Large intestine (tissue), 3 donors: ENCODE results near the gene ADRA2B. TPM values are rescaled to one million over a fixed set of nuclear protein-coding genes. Genes with fewer than 3 reads are reported as not detected.

Source experiments
- DNase-seq, 2 donors: peaks; one replicate each; pipeline versions ENCODE4 v3.0.0 to v3.0.0-alpha.2; 2013
- H3K27ac ChIP-seq: one replicate; pipeline ENCODE4 v1.5.1; 2013; ENCODE audit warnings: low read length
- H3K27me3 ChIP-seq: 2 replicates; pipeline ENCODE4 v1.6.1; 2013; ENCODE audit warnings: low read length; ENCODE audit not compliant: control insufficient read depth, insufficient read depth
- H3K36me3 ChIP-seq: 2 replicates; pipeline ENCODE4 v1.6.1; 2013; ENCODE audit warnings: low read length; ENCODE audit not compliant: control insufficient read depth, insufficient read depth
- H3K4me1 ChIP-seq: one replicate; pipeline ENCODE4 v1.6.1; 2013; ENCODE audit warnings: low read length; ENCODE audit not compliant: control insufficient read depth, insufficient read depth
- H3K4me3 ChIP-seq: one replicate; pipeline ENCODE4 v1.5.1; 2013; ENCODE audit warnings: low read length
- H3K9me3 ChIP-seq: one replicate; pipeline ENCODE4 v1.6.1; 2013; ENCODE audit warnings: mild to moderate bottlenecking, low read depth, low read length, moderate library complexity; ENCODE audit not compliant: control insufficient read depth
- WGBS: methylation state at CpG from one replicate; pipeline ENCODE4 v1.1.5; 2013; ENCODE audit warnings: low lambda C conversion rate; ENCODE audit not compliant: insufficient coverage; 5-methylcytosine and 5-hydroxymethylcytosine counted together
- polyA plus RNA-seq: library from polyadenylated mRNA; unstranded; fragments of 120-200 nt; gene quantifications from one replicate; pipeline ENCODE4 v1.2.1, GENCODE V29; 2013

ADRA2B gene
- polyA plus RNA-seq, 1 donor: 0.84 TPM

DNA sequence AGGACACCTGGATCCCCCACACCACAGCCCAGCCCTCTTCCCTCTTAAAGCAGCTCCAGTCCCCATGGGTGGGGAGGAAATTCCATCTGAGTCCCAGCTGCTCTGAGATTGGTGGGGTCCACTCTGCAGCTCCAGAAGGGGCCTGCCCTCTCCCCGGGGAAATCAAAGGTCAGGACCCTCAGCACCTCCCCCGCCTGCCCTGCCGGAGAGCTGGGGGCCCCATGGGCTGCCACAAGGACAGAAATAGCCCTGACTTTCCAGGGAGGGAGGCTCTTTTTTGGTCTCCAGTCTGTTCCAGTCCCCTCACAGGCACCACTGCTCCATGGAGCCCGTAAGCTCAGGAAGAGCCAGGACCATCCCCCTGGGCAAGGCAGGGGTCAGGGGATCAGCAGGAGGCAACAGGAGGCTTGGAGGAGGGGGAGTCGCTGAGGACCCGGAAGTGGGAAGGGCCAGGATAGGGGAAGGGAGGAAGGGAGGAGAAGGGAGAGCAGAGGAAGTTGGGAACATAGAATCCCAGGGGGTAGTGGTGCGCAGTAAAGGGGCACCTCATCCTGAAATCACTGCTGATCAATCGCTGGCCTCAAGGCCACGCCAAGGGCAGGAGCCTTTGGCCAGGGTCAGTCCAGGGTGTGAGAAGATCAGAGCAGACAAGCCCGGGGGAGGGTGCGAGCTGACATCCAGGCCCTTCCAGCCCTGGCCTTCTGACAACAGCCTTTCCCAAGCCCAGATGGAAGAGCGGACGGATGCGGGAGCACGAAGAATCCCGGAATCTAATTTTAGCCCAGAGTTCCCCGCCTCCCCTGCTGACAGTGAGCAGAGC lies 7.6 kb downstream of the ADRA2B start:
- peaks cover 10% of the 10 kb centered on the region for H3K9me3 ChIP-seq

GRCh38 chr2:96108151-96108540 lies 8.2 kb downstream of the ADRA2B start:
- H3K9me3 ChIP-seq: peaks cover 10% of the 10 kb centered on the region
- no peak overlapping the region for H3K4me3 ChIP-seq
- H3K36me3 ChIP-seq: no peaks in the 10 kb centered on the region
- DNase-seq: no peak
- no peaks in the 10 kb centered on the region for H3K27me3 ChIP-seq
- H3K27ac ChIP-seq: no peak overlapping the region
- no CpG with 5 or more reads among the region's 5 CpGs for WGBS
- H3K4me1 ChIP-seq: peaks cover 22% of the 10 kb centered on the region

More for the DNA sequence above, 7.6 kb downstream of the ADRA2B start:
- no CpG with 5 or more reads among the region's 17 CpGs for WGBS
- H3K4me1 ChIP-seq: peaks cover 22% of the 10 kb centered on the region
- no peak overlapping the region for H3K4me3 ChIP-seq
- DNase-seq: peak in 1 of 2 donors; percentile 53
- H3K27me3 ChIP-seq: no peaks in the 10 kb centered on the region
- H3K36me3 ChIP-seq: no peaks in the 10 kb centered on the region
- H3K27ac ChIP-seq: no peak overlapping the region

DNA sequence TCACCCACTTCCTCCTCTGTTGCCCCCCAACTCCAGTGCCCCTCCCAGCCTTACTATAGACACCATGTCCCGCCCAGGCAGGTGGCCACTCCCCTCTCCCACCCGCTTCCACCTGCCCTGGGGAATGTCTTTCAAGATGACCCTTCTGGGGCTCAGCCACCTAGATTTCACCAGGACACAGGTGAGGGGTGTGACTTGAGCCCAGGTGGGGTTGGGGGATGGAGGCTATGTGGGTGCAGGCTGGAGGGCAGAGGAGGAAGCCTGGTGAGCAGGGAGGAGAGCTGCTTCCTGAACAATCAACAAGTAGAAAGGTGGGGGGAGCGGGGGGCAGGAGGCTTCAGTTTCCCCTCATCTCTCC lies 8.7 kb downstream of the ADRA2B start:
- no CpG with 5 or more reads among the region's 3 CpGs for WGBS
- Histone ChIP-seq H3K4me3 (no peak overlapping the region), H3K4me1 (peaks cover 22% of the 10 kb centered on the region), H3K9me3 (peaks cover 10% of the 10 kb centered on the region), H3K36me3 (no peaks in the 10 kb centered on the region), H3K27ac (no peak overlapping the region), H3K27me3 (no peaks in the 10 kb centered on the region)
- DNase-seq: no peak

GRCh38 chr2:96106991-96107707 lies 9.2 kb downstream of the ADRA2B start:
- Histone ChIP-seq H3K9me3 (peaks cover 10% of the 10 kb centered on the region), H3K27ac (no peak overlapping the region), H3K36me3 (no peaks in the 10 kb centered on the region), H3K4me3 (no peak overlapping the region), H3K4me1 (peaks cover 22% of the 10 kb centered on the region), H3K27me3 (no peaks in the 10 kb centered on the region)
- DNase-seq: no peak
- no CpG with 5 or more reads among the region's 9 CpGs for WGBS

DNA sequence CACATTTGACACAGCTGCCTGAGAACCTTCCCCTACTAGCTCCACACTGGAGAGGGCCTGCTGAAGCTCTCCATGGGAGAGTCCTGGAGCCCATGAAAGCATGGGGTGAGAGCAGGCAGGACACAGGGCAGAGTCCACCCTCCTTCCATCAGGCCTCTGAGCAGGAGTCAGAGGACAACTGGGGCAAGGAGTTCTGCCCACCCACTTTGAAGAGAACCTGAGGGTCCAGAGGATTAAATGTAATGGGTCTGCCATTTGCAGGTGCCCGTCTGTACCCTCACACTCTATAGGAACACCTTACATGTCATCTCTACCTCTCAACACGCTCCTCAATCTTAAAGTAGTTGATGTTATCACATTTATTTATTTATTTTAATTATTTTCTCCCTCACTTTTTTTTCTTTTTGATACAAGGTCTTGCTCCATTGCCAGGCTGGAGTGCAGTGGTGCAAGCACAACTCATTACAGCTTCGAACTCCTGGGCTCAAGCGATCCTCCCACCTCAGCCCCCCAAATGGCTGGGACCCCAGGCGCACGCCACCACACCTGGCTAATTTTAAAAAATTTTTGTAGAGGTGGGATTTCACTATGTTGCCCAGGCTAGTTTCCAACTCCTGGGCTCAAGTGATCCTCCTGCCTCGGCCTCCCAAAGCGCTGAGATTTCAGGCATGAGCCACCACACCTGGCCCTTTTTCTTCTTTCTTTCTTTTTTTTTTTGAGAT lies 10.2 kb downstream of the ADRA2B start:
- no peak for DNase-seq
- peaks cover 22% of the 10 kb centered on the region for H3K4me1 ChIP-seq
- WGBS: 90% methylated on average over 2 of the region's 8 CpGs
- peaks cover 10% of the 10 kb centered on the region for H3K9me3 ChIP-seq
- no peaks in the 10 kb centered on the region for H3K27me3 ChIP-seq
- H3K27ac ChIP-seq: no peak overlapping the region
- no peak overlapping the region for H3K4me3 ChIP-seq
- no peaks in the 10 kb centered on the region for H3K36me3 ChIP-seq

DNA sequence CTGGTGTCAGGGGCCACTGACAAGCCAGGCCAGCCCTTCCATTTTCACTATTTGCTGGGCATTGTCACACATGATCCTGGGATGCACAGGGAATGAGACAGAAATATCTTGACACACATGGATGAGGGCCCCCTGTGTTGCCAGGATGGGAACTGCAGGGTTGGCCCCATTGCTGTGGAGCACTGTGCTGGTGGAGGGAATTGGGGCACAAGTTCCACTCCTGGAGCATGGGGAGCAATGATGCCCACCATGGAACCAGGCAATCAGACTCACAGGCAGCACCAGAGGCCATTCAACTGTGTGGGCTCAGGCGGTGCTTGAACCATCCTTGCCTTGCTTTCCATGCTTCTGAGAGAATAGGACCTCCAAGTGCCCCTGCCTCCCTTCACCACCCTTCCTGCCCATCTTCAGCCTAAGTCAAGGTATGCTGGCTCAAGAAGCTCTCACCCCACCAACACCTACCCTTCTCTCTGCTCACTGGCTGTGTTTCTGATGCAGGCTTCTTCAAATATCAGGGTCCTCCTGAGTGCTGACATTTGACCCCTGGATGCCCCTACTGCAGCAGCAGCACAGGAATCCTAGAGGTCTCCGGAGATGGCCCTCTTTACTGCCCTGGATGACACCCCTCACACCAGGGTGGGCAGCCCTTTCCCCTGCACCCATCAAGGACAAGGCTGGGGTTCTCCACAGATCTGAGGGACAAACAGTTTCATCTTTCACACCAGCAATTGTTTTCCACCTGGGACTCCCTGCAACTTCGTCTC lies 11.0 kb downstream of the ADRA2B start:
- peaks cover 22% of the 10 kb centered on the region for H3K4me1 ChIP-seq
- peaks cover 10% of the 10 kb centered on the region for H3K9me3 ChIP-seq
- no peak overlapping the region for H3K27ac ChIP-seq
- no peaks in the 10 kb centered on the region for H3K36me3 ChIP-seq
- no peaks in the 10 kb centered on the region for H3K27me3 ChIP-seq
- no peak overlapping the region for H3K4me3 ChIP-seq
- no peak for DNase-seq
- WGBS: no CpG with 5 or more reads among the region's 3 CpGs

DNA sequence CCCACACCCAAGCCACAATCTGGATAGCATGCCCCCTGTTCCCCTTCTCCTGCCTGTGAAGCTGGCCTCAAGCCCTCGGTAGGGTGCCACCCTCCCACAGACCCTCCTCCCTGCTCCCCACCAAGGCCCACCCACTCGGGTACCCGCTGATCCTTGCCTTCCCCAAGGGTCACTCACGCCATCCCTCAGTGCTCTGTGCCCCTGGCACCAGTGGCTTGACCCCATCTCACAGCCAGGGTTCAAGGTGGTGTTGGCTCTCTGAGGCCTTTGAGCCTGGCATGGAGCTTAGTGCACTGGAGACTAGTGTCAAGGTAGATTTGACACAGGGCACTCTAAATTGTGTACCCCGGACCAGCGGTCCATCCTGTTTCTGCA lies 11.9 kb downstream of the ADRA2B start:
- DNase-seq: no peak
- no peaks in the 10 kb centered on the region for H3K36me3 ChIP-seq

GRCh38 chr2:96103761-96104486 lies 12.4 kb downstream of the ADRA2B start:
- no peak for DNase-seq
- peaks cover 8% of the 10 kb centered on the region for H3K4me1 ChIP-seq
- 40% methylated on average over 1 of the region's 6 CpGs for WGBS
- H3K9me3 ChIP-seq: peaks cover 10% of the 10 kb centered on the region
- no peak overlapping the region for H3K27ac ChIP-seq
- H3K36me3 ChIP-seq: no peaks in the 10 kb centered on the region
- H3K27me3 ChIP-seq: no peaks in the 10 kb centered on the region
- H3K4me3 ChIP-seq: no peak overlapping the region

More for the DNA sequence above, 11.9 kb downstream of the ADRA2B start:
- Histone ChIP-seq H3K27ac (no peak overlapping the region), H3K27me3 (no peaks in the 10 kb centered on the region), H3K4me3 (no peak overlapping the region), H3K4me1 (peaks cover 14% of the 10 kb centered on the region), H3K9me3 (peaks cover 10% of the 10 kb centered on the region)
- WGBS: no CpG with 5 or more reads among the region's 6 CpGs

- Histone ChIP-seq H3K27me3 (no peaks in the 10 kb centered on the region), H3K9me3 (peaks cover 10% of the 10 kb centered on the region), H3K36me3 (no peaks in the 10 kb centered on the region), H3K4me1 (peaks cover 1% of the 10 kb centered on the region), H3K27ac (no peak overlapping the region), H3K4me3 (no peak overlapping the region)
- no peak for DNase-seq
- WGBS: no CpG with 5 or more reads among the region's 8 CpGs
Observed at GRCh38 chr2:96103187-96103601, 13.2 kb downstream of the ADRA2B start.
